Esophagus squamous epithelium (tissue), 5 donors: ENCODE results near the gene CNTN2. TPM values are rescaled to one million over a fixed set of nuclear protein-coding genes. Genes with fewer than 3 reads are reported as not detected.

Source experiments
- DNase-seq: peaks from one replicate; lab custom pipeline; 2025; lab: John Stamatoyannopoulos, UW
- H3K27ac ChIP-seq, 4 donors: fragments of 200-600 bp; sonication (generic); one replicate each; pipeline ENCODE4 v1.5.1; 2016 to 2019; ENCODE audit warnings: mild to moderate bottlenecking in 1 of 4
- H3K27me3 ChIP-seq, 4 donors: fragments of 200-600 bp; sonication (generic); 1 replicate in 3 of 4; 2 replicates in 1 of 4; pipeline versions ENCODE4 v1.5.1 to v1.6.0; 2017 to 2021; ENCODE audit warnings: antibody characterized with exemption in 1 of 4
- H3K36me3 ChIP-seq, 3 donors: fragments of 200-600 bp; sonication (generic); one replicate each; pipeline ENCODE4 v1.5.1; 2016 to 2019
- H3K4me1 ChIP-seq, 3 donors: fragments of 200-600 bp; sonication (generic); one replicate each; pipeline ENCODE4 v1.5.1; 2017 to 2019
- H3K4me3 ChIP-seq, 4 donors: fragments of 200-600 bp; sonication (generic); 1 replicate in 3 of 4; 2 replicates in 1 of 4; pipeline ENCODE4 v1.5.1; 2016 to 2019; ENCODE audit warnings: mild to moderate bottlenecking in 2 of 4, moderate library complexity in 1 of 4
- H3K9me3 ChIP-seq, 3 donors: fragments of 200-600 bp; sonication (generic); one replicate each; pipeline ENCODE4 v1.5.1; 2016 to 2019
- POLR2A ChIP-seq, 4 donors: fragments of 450-650 bp; IDR thresholded peaks; one replicate each; pipeline ENCODE4 v1.6.1; 2017; ENCODE audit warnings: antibody characterized with exemption in 4 of 4, mild to moderate bottlenecking in 4 of 4, moderate library complexity in 3 of 4
- WGBS, 2 donors: methylation state at CpG; one replicate each; pipeline ENCODE4 v1.1.5; 2018; 5-methylcytosine and 5-hydroxymethylcytosine counted together
- intact Hi-C: fragments of 100-400 bp; cut with DNase I; formaldehyde crosslinking; loops from one replicate; pipeline ENCODE4 v1.15.0; 2022
- total RNA-seq, 4 donors: library from RNA; depleted of rRNA; stranded (reverse); fragments of >200 nt; gene quantifications; one replicate each; pipeline ENCODE4 v1.1.0, GENCODE V29; 2016
- TF ChIP-seq, protein P1 (sequence below), 6 experiments: fragments of 450-650 bp in 4 of 6; fragments of 200-600 bp in 2 of 6; sonication (generic) in 2 of 6; IDR thresholded peaks; one replicate each; pipeline ENCODE4 v1.5.1; 2016 to 2019; ENCODE audit warnings: antibody characterized with exemption in 6 of 6, mild to moderate bottlenecking in 4 of 6, moderate library complexity in 4 of 6
- donor health status: DM: yes; HTN: yes; CAD: no.

CNTN2 gene
- total RNA-seq, 4 donors from 2014 or later, result 0.19 TPM; not detected in 3

DNA sequence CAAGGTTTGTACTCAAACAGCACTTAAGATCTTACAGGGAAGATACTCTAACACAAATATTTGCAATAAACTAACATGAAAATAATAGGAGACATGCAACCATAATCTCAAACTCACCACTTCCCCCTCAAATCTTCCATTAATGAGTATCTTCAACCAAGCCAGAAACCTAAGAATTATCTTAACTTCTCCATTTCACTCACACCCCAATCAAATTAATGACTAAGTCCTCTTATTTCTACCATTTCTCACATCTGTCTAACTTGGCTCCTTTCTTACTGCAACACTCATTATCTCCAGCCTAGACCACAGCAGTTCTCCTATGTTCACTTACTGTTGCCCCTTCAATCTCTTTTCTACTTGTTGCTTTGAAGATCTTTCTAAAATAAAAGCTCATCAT is 68.3 kb downstream of the CNTN2 start:
- Histone ChIP-seq H3K36me3 (peaks cover 3 to 90% (median 8%) of the 10 kb centered on the region in 3 donors), H3K27me3 (no peaks in the 10 kb centered on the region), H3K4me1 (no peaks in the 10 kb centered on the region), H3K27ac (no peak overlapping the region), H3K4me3 (no peak overlapping the region), H3K9me3 (no peaks in the 10 kb centered on the region)
- DNase-seq, result no peak
- intact Hi-C loops, result no loop called here
- TF ChIP-seq, protein P1, sequence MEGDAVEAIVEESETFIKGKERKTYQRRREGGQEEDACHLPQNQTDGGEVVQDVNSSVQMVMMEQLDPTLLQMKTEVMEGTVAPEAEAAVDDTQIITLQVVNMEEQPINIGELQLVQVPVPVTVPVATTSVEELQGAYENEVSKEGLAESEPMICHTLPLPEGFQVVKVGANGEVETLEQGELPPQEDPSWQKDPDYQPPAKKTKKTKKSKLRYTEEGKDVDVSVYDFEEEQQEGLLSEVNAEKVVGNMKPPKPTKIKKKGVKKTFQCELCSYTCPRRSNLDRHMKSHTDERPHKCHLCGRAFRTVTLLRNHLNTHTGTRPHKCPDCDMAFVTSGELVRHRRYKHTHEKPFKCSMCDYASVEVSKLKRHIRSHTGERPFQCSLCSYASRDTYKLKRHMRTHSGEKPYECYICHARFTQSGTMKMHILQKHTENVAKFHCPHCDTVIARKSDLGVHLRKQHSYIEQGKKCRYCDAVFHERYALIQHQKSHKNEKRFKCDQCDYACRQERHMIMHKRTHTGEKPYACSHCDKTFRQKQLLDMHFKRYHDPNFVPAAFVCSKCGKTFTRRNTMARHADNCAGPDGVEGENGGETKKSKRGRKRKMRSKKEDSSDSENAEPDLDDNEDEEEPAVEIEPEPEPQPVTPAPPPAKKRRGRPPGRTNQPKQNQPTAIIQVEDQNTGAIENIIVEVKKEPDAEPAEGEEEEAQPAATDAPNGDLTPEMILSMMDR (IDR thresholded peaks at IDR 0.05), result no peak
- TF ChIP-seq POLR2A (IDR thresholded peaks at IDR 0.05), result no peak

DNA sequence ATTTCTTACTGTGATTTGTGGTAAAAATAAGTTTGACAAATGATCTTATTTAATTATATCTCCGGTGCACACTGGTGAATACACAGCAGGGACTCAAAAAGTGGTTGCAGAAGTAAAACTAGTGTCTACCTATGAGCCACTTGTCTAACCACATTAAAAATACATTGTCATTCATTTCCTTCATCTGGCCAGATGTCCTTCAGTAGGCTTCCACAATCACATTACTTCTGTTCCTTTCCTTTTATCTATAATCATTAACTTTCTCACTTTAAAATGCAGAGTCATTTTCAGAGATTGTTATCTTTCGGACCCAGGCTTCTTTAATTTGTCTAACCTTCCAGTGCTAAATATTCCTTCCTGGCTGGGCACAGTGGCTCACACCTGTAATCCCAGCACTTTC is 75.7 kb downstream of the CNTN2 start:
- H3K4me3 ChIP-seq, result no peak overlapping the region
- intact Hi-C loops, result no loop called here
- TF ChIP-seq, protein P1 (IDR thresholded peaks at IDR 0.05), result no peak
- TF ChIP-seq POLR2A (IDR thresholded peaks at IDR 0.05), result no peak
- H3K27ac ChIP-seq, result no peak overlapping the region
- no peaks in the 10 kb centered on the region for H3K9me3 ChIP-seq
- no peak for DNase-seq
- H3K36me3 ChIP-seq, result peaks cover 0 to 52% (median 8%) of the 10 kb centered on the region in 3 donors
- H3K27me3 ChIP-seq, result no peaks in the 10 kb centered on the region
- WGBS, 2 donors, result 61 to 88% methylated on average over 2 of the region's 2 CpGs
- peaks cover 16 to 35% (median 16%) of the 10 kb centered on the region in 3 donors for H3K4me1 ChIP-seq

DNA sequence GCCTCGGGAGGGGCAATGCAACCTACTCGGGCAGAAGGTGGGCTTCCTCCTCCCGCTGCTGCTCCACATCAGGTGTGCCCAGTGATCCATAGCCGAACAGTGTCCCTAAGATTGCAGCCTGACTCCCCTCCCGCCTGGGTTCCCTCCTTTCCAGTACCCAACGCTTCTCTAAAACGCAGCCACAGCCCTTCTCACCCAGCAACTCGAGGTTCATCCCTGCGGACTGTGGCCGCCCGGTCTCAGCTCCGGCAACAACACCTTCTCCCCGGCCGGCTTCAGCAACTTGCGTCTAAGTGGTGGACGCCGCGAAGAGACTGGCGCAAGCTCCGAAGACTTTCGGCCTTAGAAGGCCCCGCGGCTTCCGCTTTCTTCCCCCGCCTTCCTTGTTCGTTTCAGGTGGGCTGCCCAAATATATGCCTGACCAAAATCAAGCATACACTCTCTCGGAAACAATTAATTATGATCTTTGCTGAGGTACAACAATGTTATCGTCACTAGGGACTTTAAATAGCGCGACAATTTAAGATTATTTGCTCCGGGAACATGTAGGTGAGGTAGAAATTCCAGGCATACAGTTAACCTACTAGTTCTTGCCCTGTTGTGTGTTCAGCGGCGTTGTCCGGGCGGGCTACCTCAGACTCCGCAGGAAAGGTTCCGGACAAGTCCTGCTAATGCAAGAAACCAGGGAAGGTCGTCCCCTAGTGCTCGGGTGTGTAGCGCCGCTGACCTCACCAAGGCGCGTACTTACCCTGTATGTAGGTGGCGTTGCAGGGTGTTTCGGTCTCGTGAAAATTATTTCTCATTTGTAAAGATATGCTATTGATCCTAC is 78.9 kb downstream of the CNTN2 start, which contains the start of gene RBBP5:
RBBP5 (minus strand) TSS at position 319 of the 829 bp plus-strand sequence; CDS start at position 214, 105 bp downstream.
- peaks cover 0 to 25% (median 0%) of the 10 kb centered on the region in 3 donors for H3K36me3 ChIP-seq
- peak within 1 kb of the TSS; percentile 80 to 98 (median 90) for H3K4me3 ChIP-seq
- H3K9me3 ChIP-seq, result no peaks in the 10 kb centered on the region
- no peaks in the 10 kb centered on the region for H3K27me3 ChIP-seq
- DNase-seq, result peak; percentile 72
- 0% methylated on average over 29 to 34 of the region's 46 CpGs for WGBS, 2 donors
- peak within 1 kb of the TSS; percentile 88 to 98 (median 96) for H3K27ac ChIP-seq
- TF ChIP-seq, protein P1 (IDR thresholded peaks at IDR 0.05), result peak; percentile 51 to 68 (median 58)
- TF ChIP-seq POLR2A (IDR thresholded peaks at IDR 0.05), result peak in 2 of 4 donors; percentile 69 to 72
- intact Hi-C loops, result no loop called here
- H3K4me1 ChIP-seq, result peaks cover 16 to 35% (median 16%) of the 10 kb centered on the region in 3 donors

DNA sequence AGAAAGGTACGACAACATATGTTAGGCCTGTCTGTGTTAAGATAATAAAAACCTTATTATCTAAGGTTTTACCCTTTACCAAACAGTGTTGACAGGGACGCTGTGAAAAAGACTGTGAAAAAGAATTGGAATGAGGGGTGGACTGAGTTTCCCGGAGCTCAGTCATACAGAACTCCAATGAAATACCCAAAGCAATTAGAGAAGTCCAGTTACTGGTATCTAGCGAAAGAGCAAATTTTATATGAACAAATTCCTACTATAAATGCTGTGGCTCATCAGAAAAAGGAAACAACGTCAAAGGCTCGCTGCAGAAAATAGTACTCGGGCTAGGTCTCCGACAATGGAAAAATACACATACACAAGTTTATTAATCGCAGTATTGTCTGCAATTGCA is 79.5 kb downstream of the CNTN2 start:
- Histone ChIP-seq H3K27me3 (no peaks in the 10 kb centered on the region), H3K4me1 (peaks cover 16 to 35% (median 16%) of the 10 kb centered on the region in 3 donors)

More for the DNA sequence above, 79.5 kb downstream of the CNTN2 start:
- no peak for TF ChIP-seq POLR2A (IDR thresholded peaks at IDR 0.05)
- TF ChIP-seq, protein P1 (IDR thresholded peaks at IDR 0.05), result no peak
- Histone ChIP-seq H3K9me3 (no peaks in the 10 kb centered on the region), H3K27ac (peak overlapping the region; percentile 88 to 98 (median 96)), H3K4me3 (peak overlapping the region; percentile 80 to 98 (median 90)), H3K36me3 (peaks cover 0 to 19% (median 0%) of the 10 kb centered on the region in 3 donors)
- no peak for DNase-seq
- intact Hi-C loops, result no loop called here
- 11 to 29% methylated on average over 9 of the region's 9 CpGs for WGBS, 2 donors
